ENCODE data around the gene SGSH.
A peak's percentile ranks its signal among the peaks of the same experiment; 100 is the strongest.

GRCh38 chr17:80219763-80220053 lies 425 bp downstream of the SGSH start:
- TF ChIP-seq CTCF (conservative IDR thresholded peaks at IDR 0.05): no peak
- TF ChIP-seq ZFX (IDR thresholded peaks at IDR 0.05): 0 out of 2 replicates have a peak, but pooled peaks have one; percentile 3
